ENCODE measurements around the gene JAM3. TPM values are rescaled to one million over a fixed set of nuclear protein-coding genes. Genes with fewer than 3 reads are reported as not detected.

Gene JAM3
- total and polyA plus RNA-seq, 2 of the 8 experiments (the other 6 are each of a cell fraction or from before 2014, with no cell fraction given): 19.6 to 42.8 TPM

- Histone ChIP-seq H3K4me3 (ENCODE audit: extremely low read depth in 1 of 4, insufficient read depth in 2 of 4, low read depth in 3 of 4, low read length in 4 of 4) (no peak overlapping the region), H3K9me3 (ENCODE audit: insufficient read depth in 2 of 2, low read depth in 1 of 2, low read length in 1 of 2) (no peaks in the 10 kb centered on the region), H3K27me3 (replicated peaks in 1 of 4; ENCODE audit: control insufficient read depth in 3 of 4, extremely low read depth in 1 of 4, insufficient read depth in 3 of 4, low read length in 3 of 4) (no peaks in the 10 kb centered on the region), H3K14ac (ENCODE audit: insufficient read length) (no peak overlapping the region), H2BK5ac (ENCODE audit: low read depth, low read length) (no peak overlapping the region), H4K91ac (replicated peaks; ENCODE audit: insufficient read length, low read length) (no peak overlapping the region), H3K23ac (ENCODE audit: insufficient read length) (no peak overlapping the region), H2BK20ac (ENCODE audit: low read length) (no peak overlapping the region), H2BK120ac (replicated peaks; ENCODE audit: low read depth, low read length) (no peak overlapping the region), H2AK5ac (ENCODE audit: low read depth, low read length) (no peak overlapping the region), H2BK15ac (ENCODE audit: low read length) (no peak overlapping the region), H3K36me3 (ENCODE audit: control insufficient read depth in 2 of 4, insufficient read depth in 4 of 4, low read length in 3 of 4) (peaks cover 5 to 59% (median 26%) of the 10 kb centered on the region in 4 experiments), H2BK12ac (ENCODE audit: low read depth, low read length) (no peak overlapping the region), H3K18ac (ENCODE audit: extremely low read depth, low read length) (no peak overlapping the region), H3K4ac (replicated peaks; ENCODE audit: insufficient read length, low read depth, low read length) (no peak overlapping the region), H3K4me2 (ENCODE audit: insufficient read depth in 1 of 2, low read depth in 2 of 2, low read length in 2 of 2) (no peak overlapping the region), H3K79me2 (ENCODE audit: control insufficient read depth in 1 of 2, insufficient read depth in 2 of 2, low read length in 2 of 2) (no peaks in the 10 kb centered on the region), H3K9ac (replicated peaks in 1 of 4; ENCODE audit: extremely low read depth in 1 of 4, low read depth in 3 of 4, low read length in 3 of 4) (no peak overlapping the region), H3K79me1 (ENCODE audit: low read depth, low read length) (no peaks in the 10 kb centered on the region), H3K27ac (ENCODE audit: low read depth, low read length) (no peak overlapping the region), H4K8ac (ENCODE audit: extremely low read depth, insufficient read depth, low read length) (no peak overlapping the region), H4K20me1 (replicated peaks in 1 of 2; ENCODE audit: control insufficient read depth in 1 of 2, insufficient read depth in 2 of 2, low read length in 2 of 2) (no peaks in the 10 kb centered on the region), H3K56ac (replicated peaks; ENCODE audit: insufficient read length, low read depth, low read length) (no peak overlapping the region), H2AFZ (ENCODE audit: low read length) (no peak overlapping the region), H3K4me1 (replicated peaks in 1 of 4; ENCODE audit: control insufficient read depth in 3 of 4, insufficient read depth in 4 of 4, low read length in 3 of 4) (no peaks in the 10 kb centered on the region), H3K23me2 (ENCODE audit: low read depth, low read length) (no peaks in the 10 kb centered on the region), H4K5ac (ENCODE audit: insufficient read length, low read depth, low read length) (no peak overlapping the region)
- DNase-seq (ENCODE audit: low read depth in 1 of 2, low spot score in 2 of 2) (no peak), FAIRE-seq (no peak)
- TF ChIP-seq KDM4A (IDR thresholded peaks at IDR 0.05; ENCODE audit: low read depth, low read length, severe bottlenecking): no peak
- TF ChIP-seq SIN3A (conservative IDR thresholded peaks at IDR 0.05 in 1 of 2, IDR thresholded peaks at IDR 0.05 in 1 of 2; ENCODE audit: low read depth in 1 of 2, low read length in 2 of 2): no peak
- no peak for TF ChIP-seq POLR2AphosphoS5 (IDR thresholded peaks at IDR 0.05; ENCODE audit: low read depth, low read length)
- POLR2A ChIA-PET (ENCODE audit: partially characterized antibody): interaction anchor here (0.7 to 1.3 kb wide), 2 partner anchors 10 to 13 kb away, joined by 3 read pairs; no protein-coding TSS in a partner anchor
- 87% methylated on average over 4 of the region's 4 CpGs; no CpG with 5 or more reads in 1 of the 2 experiments for WGBS, 2 experiments (ENCODE audit: extremely low coverage in 1 of 2, insufficient coverage in 1 of 2, insufficient read length in 1 of 2, insufficient replicate concordance in 2 of 2, low coverage in 1 of 2, low lambda C conversion rate in 2 of 2, missing lambda C conversion rate in 1 of 2)
- CTCF ChIA-PET (ENCODE audit: partially characterized antibody): interaction anchor here (1.5 kb wide), 1 partner anchor 10 kb away, joined by 4 read pairs; no protein-coding TSS in a partner anchor
These were observed 127.9 kb downstream of the JAM3 start for GRCh38 chr11:134196756-134197155.

Data from H1 (cell line).